SK-MEL-5 (cell line): ENCODE measurements around the gene RAB40B. TPM values are rescaled to one million over a fixed set of nuclear protein-coding genes. Genes with fewer than 3 reads are reported as not detected.
"Not testable (repeated sequence)": the region's sequence is repeated elsewhere in the genome, so short reads cannot be mapped to it uniquely, and the experiment has no call there.

ENCODE experiments used
- DNase-seq: peaks from one replicate; pipeline ENCODE4 v3.0.0-alpha.2; 2016; ENCODE audit warnings: low read depth, low spot score
- in situ Hi-C: cut with HindIII; loops from 2 replicates; pipeline ENCODE4 v1.10.0; 2016; ENCODE audit warnings: low sequenced_read_pairs, high pct_unique_total_duplicates, low pct_unique_long_range_greater_than_20kb
- total RNA-seq: library from RNA; depleted of rRNA; stranded (reverse); fragments of >200 nt; shearing (Covaris generic); gene quantifications from 2 replicates; pipeline ENCODE4 v1.2.3, GENCODE V29; 2014

Gene RAB40B
- total RNA-seq, 1 experiment from 2014 or later = 3.5 TPM

GRCh38 chr17:82661717-82662683 is 36.5 kb downstream of the RAB40B start:
- no peak for DNase-seq
- in situ Hi-C loops = no loop called here

- in situ Hi-C loops = no loop called here
- no peak for DNase-seq
Observed at GRCh38 chr17:82659886-82660285, 38.6 kb downstream of the RAB40B start.

GRCh38 chr17:82658796-82659452 is 39.6 kb downstream of the RAB40B start:
- no peak for DNase-seq
- in situ Hi-C loops = no loop called here

- in situ Hi-C loops = no loop called here
- no peak for DNase-seq
Observed at GRCh38 chr17:82658331-82658730, 40.2 kb downstream of the RAB40B start.

- DNase-seq = no peak
- in situ Hi-C loops = no loop called here
Observed at GRCh38 chr17:82657926-82658325, 40.6 kb downstream of the RAB40B start.

GRCh38 chr17:82656266-82656665 is 42.2 kb downstream of the RAB40B start:
- no peak for DNase-seq
- in situ Hi-C loops = no loop called here

- in situ Hi-C loops = no loop called here
- no peak for DNase-seq
Observed at GRCh38 chr17:82655523-82655922, 43.0 kb downstream of the RAB40B start.

GRCh38 chr17:82655038-82655479 is 43.4 kb downstream of the RAB40B start:
- in situ Hi-C loops = no loop called here
- DNase-seq = no peak

GRCh38 chr17:82654611-82655010 is 43.9 kb downstream of the RAB40B start:
- DNase-seq, in situ Hi-C loops: not testable (repeated sequence)

- in situ Hi-C loops = no loop called here
- DNase-seq = no peak
Observed at GRCh38 chr17:82653651-82654528, 44.6 kb downstream of the RAB40B start.

GRCh38 chr17:82650723-82651122 is 47.8 kb downstream of the RAB40B start:
- in situ Hi-C loops = no loop called here
- no peak for DNase-seq

GRCh38 chr17:82649501-82650261 is 48.8 kb downstream of the RAB40B start:
- in situ Hi-C loops = no loop called here
- no peak for DNase-seq

- no peak for DNase-seq
Observed at GRCh38 chr17:82648742-82649331, 49.7 kb downstream of the RAB40B start.

GRCh38 chr17:82648165-82648668 is 50.3 kb downstream of the RAB40B start, which contains the start of gene WDR45B:
Gene WDR45B, minus strand, starts transcription at chr17:82648444. Its CDS starts 104 bp downstream, at chr17:82648340.
- peak; percentile 93 for DNase-seq
- in situ Hi-C loops = no loop called here

More at GRCh38 chr17:82648742-82649331, 49.7 kb downstream of the RAB40B start:
- in situ Hi-C loops = no loop called here

GRCh38 chr17:82647593-82648164 is 50.8 kb downstream of the RAB40B start:
- peak; percentile 8 for DNase-seq
- in situ Hi-C loops = no loop called here

GRCh38 chr17:82645516-82645915 is 53.0 kb downstream of the RAB40B start:
- in situ Hi-C loops = no loop called here
- DNase-seq = no peak
